Medulla oblongata (tissue), 1 donor: ENCODE data around the gene PSPH.
"Not testable (repeated sequence)": the region's sequence is repeated elsewhere in the genome, so short reads cannot be mapped to it uniquely, and the experiment has no call there.

Experiments used
- DNase-seq: peaks from one replicate; pipeline ENCODE4 v3.0.0-alpha.2; 2015; ENCODE audit errors: extremely low spot score

The PSPH gene

GRCh38 chr7:56051339-56052191 is at the start of gene PSPH, which contains the start of gene CCT6A:
Gene PSPH (minus strand): TSS chr7:56051444. CDS start chr7:56021212, 30,232 bp downstream.
Gene CCT6A (plus strand): TSS chr7:56051765. CDS start chr7:56051849, 84 bp downstream.
- peak; percentile 98 for DNase-seq

- DNase-seq: no peak
Observed at GRCh38 chr7:56099653-56100052, 48.4 kb upstream of the PSPH start.

GRCh38 chr7:56098187-56099008 is 47.2 kb upstream of the PSPH start:
- DNase-seq: not testable (repeated sequence)

- DNase-seq: no peak
Observed at GRCh38 chr7:56097700-56098099, 46.5 kb upstream of the PSPH start.

GRCh38 chr7:56092789-56093531 is 41.7 kb upstream of the PSPH start, which contains the start of gene PHKG1:
Gene PHKG1 (minus strand): TSS chr7:56092952. CDS start chr7:56088941, 4,011 bp downstream.
- DNase-seq: peak; percentile 89

GRCh38 chr7:56092388-56092787 is 41.1 kb upstream of the PSPH start:
- not testable (repeated sequence) for DNase-seq

- DNase-seq: peak; percentile 80
Observed at GRCh38 chr7:56091591-56091990, 40.3 kb upstream of the PSPH start.

GRCh38 chr7:56087445-56087844 is 36.2 kb upstream of the PSPH start:
- DNase-seq: no peak

GRCh38 chr7:56086761-56087160 is 35.5 kb upstream of the PSPH start:
- DNase-seq: no peak

GRCh38 chr7:56083150-56083785 is 32.0 kb upstream of the PSPH start:
- DNase-seq: peak; percentile 75

GRCh38 chr7:56081626-56082340 is 30.5 kb upstream of the PSPH start:
- no peak for DNase-seq

GRCh38 chr7:56080726-56081435 is 29.6 kb upstream of the PSPH start:
- not testable (repeated sequence) for DNase-seq

- DNase-seq: peak; percentile 92
Observed at GRCh38 chr7:56079450-56080185, 28.4 kb upstream of the PSPH start.

GRCh38 chr7:56078196-56078595 is 27.0 kb upstream of the PSPH start:
- DNase-seq: no peak

GRCh38 chr7:56077681-56078080 is 26.4 kb upstream of the PSPH start:
- DNase-seq: no peak

GRCh38 chr7:56074371-56074791 is 23.1 kb upstream of the PSPH start:
- DNase-seq: peak; percentile 87

- DNase-seq: not testable (repeated sequence)
Observed at GRCh38 chr7:56066376-56066775, 15.1 kb upstream of the PSPH start.

- peak; percentile 94 for DNase-seq
Observed at GRCh38 chr7:56063882-56064625, 12.8 kb upstream of the PSPH start, which contains the start of gene SUMF2. Gene SUMF2 (plus strand): TSS chr7:56064286. CDS start chr7:56064312, 26 bp downstream.
